Embryonic facial prominence (tissue), 1 donor: ENCODE results near the gene LTC4S.

Experiments used
- DNase-seq: peaks from one replicate; pipeline ENCODE4 v3.0.0-alpha.2; 2016; ENCODE audit errors: extremely low spot score

The LTC4S gene

GRCh38 chr5:179795049-179795862 is 1.5 kb downstream of the LTC4S start:
- DNase-seq: no peak

GRCh38 chr5:179795863-179796833 is 2.4 kb downstream of the LTC4S start:
- DNase-seq: no peak

- no peak for DNase-seq
Observed at GRCh38 chr5:179796877-179797608, 3.3 kb downstream of the LTC4S start.

- DNase-seq: no peak
Observed at GRCh38 chr5:179797741-179798140, 4.0 kb downstream of the LTC4S start.

GRCh38 chr5:179798144-179798770 is 4.5 kb downstream of the LTC4S start:
- DNase-seq: no peak

- DNase-seq: no peak
Observed at GRCh38 chr5:179798771-179799643, 5.2 kb downstream of the LTC4S start.

GRCh38 chr5:179799644-179799973 is 5.8 kb downstream of the LTC4S start:
- DNase-seq: no peak

- no peak for DNase-seq
Observed at GRCh38 chr5:179800071-179800695, 6.4 kb downstream of the LTC4S start.

- no peak for DNase-seq
Observed at GRCh38 chr5:179800696-179801201, 7.0 kb downstream of the LTC4S start.

- no peak for DNase-seq
Observed at GRCh38 chr5:179801304-179802206, 7.8 kb downstream of the LTC4S start.

- no peak for DNase-seq
Observed at GRCh38 chr5:179802207-179802883, 8.6 kb downstream of the LTC4S start.

GRCh38 chr5:179802950-179803562 is 9.3 kb downstream of the LTC4S start:
- no peak for DNase-seq

GRCh38 chr5:179803651-179804554 is 10.1 kb downstream of the LTC4S start:
- DNase-seq: no peak

GRCh38 chr5:179804555-179804947 is 10.8 kb downstream of the LTC4S start:
- no peak for DNase-seq

GRCh38 chr5:179805070-179805528 is 11.3 kb downstream of the LTC4S start:
- no peak for DNase-seq

- no peak for DNase-seq
Observed at GRCh38 chr5:179805529-179806249, 11.9 kb downstream of the LTC4S start.
